BLaER1 (cell line): ENCODE measurements around the gene CTNND2.
"Not testable (repeated sequence)": the region's sequence is repeated elsewhere in the genome, so short reads cannot be mapped to it uniquely, and the experiment has no call there.

Source experiments
- H3K27ac ChIP-seq: shearing (Covaris generic); formaldehyde crosslinking; 2 replicates; pipeline ENCODE4 v1.8.1; 2022
- H3K27me3 ChIP-seq: shearing (Covaris generic); formaldehyde crosslinking; 2 replicates; pipeline ENCODE4 v1.8.1; 2022
- H3K36me3 ChIP-seq: shearing (Covaris generic); formaldehyde crosslinking; 2 replicates; pipeline ENCODE4 v1.8.1; 2022
- H3K4me1 ChIP-seq: shearing (Covaris generic); formaldehyde crosslinking; 2 replicates; pipeline ENCODE4 v1.8.1; 2022
- H3K4me2 ChIP-seq: shearing (Covaris generic); formaldehyde crosslinking; 2 replicates; pipeline ENCODE4 v1.8.1; 2022
- H3K4me3 ChIP-seq: shearing (Covaris generic); formaldehyde crosslinking; 2 replicates; pipeline ENCODE4 v1.8.1; 2022
- H3K9ac ChIP-seq: shearing (Covaris generic); formaldehyde crosslinking; 2 replicates; pipeline ENCODE4 v1.8.1; 2022
- H3K9me3 ChIP-seq: shearing (Covaris generic); formaldehyde crosslinking; 2 replicates; pipeline ENCODE4 v1.8.1; 2022
- H4K20me1 ChIP-seq: shearing (Covaris generic); formaldehyde crosslinking; 2 replicates; pipeline ENCODE4 v1.8.1; 2022
- Cebpa-rat ChIP-seq: shearing (Covaris generic); IDR thresholded peaks from 2 replicates; pipeline ENCODE4 v1.8.1; 2022

Gene CTNND2

GRCh38 chr5:11037080-11037479, 867.2 kb downstream of the CTNND2 start:
- Histone ChIP-seq H3K9ac (no peak overlapping the region), H3K4me2 (no peak overlapping the region), H3K27me3 (no peaks in the 10 kb centered on the region), H3K9me3 (no peaks in the 10 kb centered on the region), H4K20me1 (no peaks in the 10 kb centered on the region), H3K4me1 (no peaks in the 10 kb centered on the region), H3K36me3 (no peaks in the 10 kb centered on the region), H3K4me3 (no peak overlapping the region), H3K27ac (no peak overlapping the region)
- TF ChIP-seq Cebpa-rat: no peak

GRCh38 chr5:11030671-11031070, 873.6 kb downstream of the CTNND2 start:
- no peak for TF ChIP-seq Cebpa-rat
- Histone ChIP-seq H4K20me1 (no peaks in the 10 kb centered on the region), H3K9me3 (peaks cover 18% of the 10 kb centered on the region; the same call in 1 of the 2 replicates), H3K4me3 (no peak overlapping the region), H3K4me1 (no peaks in the 10 kb centered on the region), H3K4me2 (no peak overlapping the region), H3K36me3 (no peaks in the 10 kb centered on the region), H3K9ac (no peak overlapping the region), H3K27ac (no peak overlapping the region), H3K27me3 (no peaks in the 10 kb centered on the region)

GRCh38 chr5:11027660-11028059, 876.6 kb downstream of the CTNND2 start:
- Histone ChIP-seq H3K4me3 (no peak overlapping the region), H3K27me3 (no peaks in the 10 kb centered on the region)

GRCh38 chr5:11026543-11026942, 877.7 kb downstream of the CTNND2 start:
- H3K27me3 ChIP-seq: no peaks in the 10 kb centered on the region
- no peak overlapping the region for H3K4me2 ChIP-seq
- H3K4me3 ChIP-seq: no peak overlapping the region
- peaks cover 17% of the 10 kb centered on the region; the same call in 1 of the 2 replicates for H3K9me3 ChIP-seq
- H3K36me3 ChIP-seq: no peaks in the 10 kb centered on the region
- no peaks in the 10 kb centered on the region for H4K20me1 ChIP-seq
- no peak overlapping the region for H3K27ac ChIP-seq
- H3K4me1 ChIP-seq: no peaks in the 10 kb centered on the region
- no peak overlapping the region for H3K9ac ChIP-seq
- no peak for TF ChIP-seq Cebpa-rat

More at GRCh38 chr5:11027660-11028059, 876.6 kb downstream of the CTNND2 start:
- Histone ChIP-seq H3K9me3 (peaks cover 18% of the 10 kb centered on the region; the same call in 1 of the 2 replicates), H3K4me1 (no peaks in the 10 kb centered on the region), H4K20me1 (no peaks in the 10 kb centered on the region), H3K36me3 (no peaks in the 10 kb centered on the region), H3K9ac (no peak overlapping the region), H3K27ac (no peak overlapping the region), H3K4me2 (no peak overlapping the region)
- TF ChIP-seq Cebpa-rat: no peak

- no peaks in the 10 kb centered on the region for H3K36me3 ChIP-seq
- H3K4me3 ChIP-seq: no peak overlapping the region
- no peak overlapping the region for H3K4me2 ChIP-seq
- no peaks in the 10 kb centered on the region for H4K20me1 ChIP-seq
- no peaks in the 10 kb centered on the region for H3K9me3 ChIP-seq
- H3K27ac ChIP-seq: no peak overlapping the region
- TF ChIP-seq Cebpa-rat: no peak
- H3K27me3 ChIP-seq: no peaks in the 10 kb centered on the region
- H3K9ac ChIP-seq: no peak overlapping the region
- H3K4me1 ChIP-seq: no peaks in the 10 kb centered on the region
Observed at GRCh38 chr5:11023945-11024344, 880.3 kb downstream of the CTNND2 start.

GRCh38 chr5:11013793-11014192, 890.5 kb downstream of the CTNND2 start:
- H3K4me2 ChIP-seq: no peak overlapping the region
- no peak overlapping the region for H3K27ac ChIP-seq
- no peak overlapping the region for H3K4me3 ChIP-seq
- no peaks in the 10 kb centered on the region for H3K27me3 ChIP-seq
- TF ChIP-seq Cebpa-rat: no peak
- H3K36me3 ChIP-seq: no peaks in the 10 kb centered on the region
- H3K9me3 ChIP-seq: no peaks in the 10 kb centered on the region
- H3K9ac ChIP-seq: no peak overlapping the region
- no peaks in the 10 kb centered on the region for H4K20me1 ChIP-seq
- no peaks in the 10 kb centered on the region for H3K4me1 ChIP-seq

- Histone ChIP-seq H3K4me2 (no peak overlapping the region), H3K9ac (no peak overlapping the region), H3K27ac (no peak overlapping the region), H4K20me1 (no peaks in the 10 kb centered on the region), H3K9me3 (no peaks in the 10 kb centered on the region), H3K36me3 (no peaks in the 10 kb centered on the region), H3K4me3 (no peak overlapping the region), H3K27me3 (no peaks in the 10 kb centered on the region), H3K4me1 (no peaks in the 10 kb centered on the region)
- no peak for TF ChIP-seq Cebpa-rat
Observed at GRCh38 chr5:11012295-11012694, 892.0 kb downstream of the CTNND2 start.

- Histone ChIP-seq H3K9ac (no peak overlapping the region), H3K4me2 (no peak overlapping the region), H3K4me3 (no peak overlapping the region), H3K27me3 (no peaks in the 10 kb centered on the region), H3K27ac (no peak overlapping the region), H3K36me3 (no peaks in the 10 kb centered on the region), H3K4me1 (no peaks in the 10 kb centered on the region), H4K20me1 (no peaks in the 10 kb centered on the region), H3K9me3 (no peaks in the 10 kb centered on the region)
- TF ChIP-seq Cebpa-rat: no peak
Observed at GRCh38 chr5:11010429-11011210, 893.6 kb downstream of the CTNND2 start.

GRCh38 chr5:11009576-11009975, 894.7 kb downstream of the CTNND2 start:
- no peak overlapping the region for H3K4me2 ChIP-seq
- H4K20me1 ChIP-seq: no peaks in the 10 kb centered on the region
- no peak overlapping the region for H3K4me3 ChIP-seq
- no peaks in the 10 kb centered on the region for H3K9me3 ChIP-seq
- TF ChIP-seq Cebpa-rat: no peak
- no peak overlapping the region for H3K27ac ChIP-seq
- no peaks in the 10 kb centered on the region for H3K36me3 ChIP-seq
- H3K27me3 ChIP-seq: no peaks in the 10 kb centered on the region
- H3K4me1 ChIP-seq: no peaks in the 10 kb centered on the region
- H3K9ac ChIP-seq: no peak overlapping the region

- no peaks in the 10 kb centered on the region for H3K9me3 ChIP-seq
- TF ChIP-seq Cebpa-rat: no peak
- H3K9ac ChIP-seq: no peak overlapping the region
- H3K4me3 ChIP-seq: no peak overlapping the region
- no peaks in the 10 kb centered on the region for H3K4me1 ChIP-seq
- H3K36me3 ChIP-seq: no peaks in the 10 kb centered on the region
- no peak overlapping the region for H3K27ac ChIP-seq
- no peaks in the 10 kb centered on the region for H4K20me1 ChIP-seq
- H3K4me2 ChIP-seq: no peak overlapping the region
- no peaks in the 10 kb centered on the region for H3K27me3 ChIP-seq
Observed at GRCh38 chr5:11007269-11007870, 896.9 kb downstream of the CTNND2 start.

GRCh38 chr5:11004523-11004922, 899.7 kb downstream of the CTNND2 start:
- H3K27ac ChIP-seq, H3K4me1 ChIP-seq, H3K27me3 ChIP-seq, H3K4me2 ChIP-seq, H4K20me1 ChIP-seq, H3K36me3 ChIP-seq, H3K9ac ChIP-seq, H3K4me3 ChIP-seq, H3K9me3 ChIP-seq: not testable (repeated sequence)
